ENCODE measurements around the gene TYMP. TPM values are rescaled to one million over a fixed set of nuclear protein-coding genes. Genes with fewer than 3 reads are reported as not detected.

The TYMP gene
- total RNA-seq, 3 donors from 2014 or later (not counting 1 experiment from before 2014, with no cell fraction given): 17.7 to 44.6 (median 32.4) TPM

GRCh38 chr22:50577697-50577986 is 47.8 kb upstream of the TYMP start:
- intact Hi-C loops (cut with micrococcal nuclease): no loop called here
- WGBS (ENCODE audit: insufficient coverage): 54% methylated on average over 23 of the region's 23 CpGs
- ATAC-seq: no peak
- Histone ChIP-seq H3K4me3 (ENCODE audit: low read length) (no peak overlapping the region), H3K36me3 (ENCODE audit: control insufficient read depth, insufficient read depth, low read length) (peaks cover 2% of the 10 kb centered on the region), H3K4me1 (ENCODE audit: control insufficient read depth, insufficient read depth, low read length) (peaks cover 32% of the 10 kb centered on the region), H3K27ac (ENCODE audit: low read length) (no peak overlapping the region), H3K27me3 (ENCODE audit: control insufficient read depth, insufficient read depth, low read length) (no peaks in the 10 kb centered on the region), H3K9me3 (ENCODE audit: control insufficient read depth, insufficient read depth, low read length) (no peaks in the 10 kb centered on the region)
- no peak overlapping the region for H3K27ac Mint-ChIP-seq
- H3K36me3 Mint-ChIP-seq: no peaks in the 10 kb centered on the region
- H3K4me3 Mint-ChIP-seq: no peak overlapping the region
- peaks cover 0 to 22% of the 10 kb centered on the region in 2 donors for H3K4me1 Mint-ChIP-seq
- TF ChIP-seq, protein P1, sequence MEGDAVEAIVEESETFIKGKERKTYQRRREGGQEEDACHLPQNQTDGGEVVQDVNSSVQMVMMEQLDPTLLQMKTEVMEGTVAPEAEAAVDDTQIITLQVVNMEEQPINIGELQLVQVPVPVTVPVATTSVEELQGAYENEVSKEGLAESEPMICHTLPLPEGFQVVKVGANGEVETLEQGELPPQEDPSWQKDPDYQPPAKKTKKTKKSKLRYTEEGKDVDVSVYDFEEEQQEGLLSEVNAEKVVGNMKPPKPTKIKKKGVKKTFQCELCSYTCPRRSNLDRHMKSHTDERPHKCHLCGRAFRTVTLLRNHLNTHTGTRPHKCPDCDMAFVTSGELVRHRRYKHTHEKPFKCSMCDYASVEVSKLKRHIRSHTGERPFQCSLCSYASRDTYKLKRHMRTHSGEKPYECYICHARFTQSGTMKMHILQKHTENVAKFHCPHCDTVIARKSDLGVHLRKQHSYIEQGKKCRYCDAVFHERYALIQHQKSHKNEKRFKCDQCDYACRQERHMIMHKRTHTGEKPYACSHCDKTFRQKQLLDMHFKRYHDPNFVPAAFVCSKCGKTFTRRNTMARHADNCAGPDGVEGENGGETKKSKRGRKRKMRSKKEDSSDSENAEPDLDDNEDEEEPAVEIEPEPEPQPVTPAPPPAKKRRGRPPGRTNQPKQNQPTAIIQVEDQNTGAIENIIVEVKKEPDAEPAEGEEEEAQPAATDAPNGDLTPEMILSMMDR (IDR thresholded peaks at IDR 0.05): no peak
- H3K27me3 Mint-ChIP-seq (ENCODE audit: low read depth in 2 of 2): no peaks in the 10 kb centered on the region
- no peak for DNase-seq
- no peaks in the 10 kb centered on the region for H3K9me3 Mint-ChIP-seq

DNA sequence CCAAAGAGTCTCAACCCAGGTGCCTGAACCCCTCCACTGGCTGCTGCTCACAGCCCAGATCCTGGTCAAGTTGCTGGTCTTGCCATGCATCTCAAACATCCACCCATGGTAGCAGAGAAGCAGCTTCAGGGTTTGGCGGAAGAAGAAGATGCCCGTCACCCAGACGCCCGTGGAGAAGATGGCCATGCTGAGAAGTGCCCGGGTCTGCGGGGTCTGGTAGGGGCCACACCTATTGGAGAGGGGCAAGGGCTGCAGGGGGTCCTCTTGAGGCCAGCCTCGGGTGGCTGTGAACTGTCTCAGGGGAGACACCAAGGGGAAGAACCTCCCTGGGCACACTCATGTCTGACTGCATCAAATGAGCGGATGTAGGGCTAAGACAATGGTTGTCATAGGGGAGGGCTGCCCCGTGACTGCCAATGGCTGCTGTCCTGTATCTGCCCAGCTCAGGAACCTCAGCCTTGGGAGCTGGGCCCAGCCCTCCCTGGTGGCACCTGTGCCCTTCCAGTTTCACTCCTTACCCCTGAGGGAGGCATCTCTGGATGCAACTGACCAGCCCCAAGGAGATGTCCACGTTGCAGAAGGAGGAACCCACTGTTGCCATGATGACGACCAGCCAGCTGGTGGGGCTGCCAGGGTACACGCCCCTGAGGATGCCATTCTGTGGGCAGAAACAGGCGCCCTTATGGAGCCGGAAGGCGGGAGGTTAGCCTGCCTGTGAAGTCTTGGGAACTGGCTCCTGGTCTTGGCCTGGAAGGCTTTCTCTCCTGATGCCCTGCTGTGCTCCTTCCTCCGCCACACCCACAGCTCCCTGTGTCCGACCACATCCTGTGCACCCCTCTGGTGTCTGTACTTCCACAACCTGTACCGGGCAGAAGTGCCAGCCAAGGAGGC is 47.2 kb upstream of the TYMP start:
- Mint-ChIP-seq H3K27me3 (ENCODE audit: low read depth in 2 of 2) (no peaks in the 10 kb centered on the region), H3K27ac (no peak overlapping the region), H3K4me1 (peaks cover 0 to 19% of the 10 kb centered on the region in 2 donors), H3K9me3 (no peaks in the 10 kb centered on the region), H3K4me3 (no peak overlapping the region), H3K36me3 (no peaks in the 10 kb centered on the region)
- ATAC-seq (no peak), DNase-seq (no peak)
- intact Hi-C loops (cut with micrococcal nuclease): no loop called here
- H3K4me3 ChIP-seq (ENCODE audit: low read length): no peak overlapping the region
- WGBS (ENCODE audit: insufficient coverage): 81% methylated on average over 18 of the region's 18 CpGs
- H3K4me1 ChIP-seq (ENCODE audit: control insufficient read depth, insufficient read depth, low read length): peaks cover 32% of the 10 kb centered on the region
- no peak overlapping the region for H3K27ac ChIP-seq (ENCODE audit: low read length)
- TF ChIP-seq, protein P1 (IDR thresholded peaks at IDR 0.05): no peak
- no peaks in the 10 kb centered on the region for H3K27me3 ChIP-seq (ENCODE audit: control insufficient read depth, insufficient read depth, low read length)
- H3K36me3 ChIP-seq (ENCODE audit: control insufficient read depth, insufficient read depth, low read length): peaks cover 2% of the 10 kb centered on the region
- no peaks in the 10 kb centered on the region for H3K9me3 ChIP-seq (ENCODE audit: control insufficient read depth, insufficient read depth, low read length)

- WGBS (ENCODE audit: insufficient coverage): 95% methylated on average over 4 of the region's 5 CpGs
- Histone ChIP-seq H3K4me3 (ENCODE audit: low read length) (no peak overlapping the region), H3K4me1 (ENCODE audit: control insufficient read depth, insufficient read depth, low read length) (peaks cover 22% of the 10 kb centered on the region), H3K27me3 (ENCODE audit: control insufficient read depth, insufficient read depth, low read length) (no peaks in the 10 kb centered on the region), H3K36me3 (ENCODE audit: control insufficient read depth, insufficient read depth, low read length) (peaks cover 6% of the 10 kb centered on the region), H3K27ac (ENCODE audit: low read length) (no peak overlapping the region), H3K9me3 (ENCODE audit: control insufficient read depth, insufficient read depth, low read length) (no peaks in the 10 kb centered on the region)
- no peaks in the 10 kb centered on the region for H3K36me3 Mint-ChIP-seq
- no peak overlapping the region for H3K4me3 Mint-ChIP-seq
- no peak for DNase-seq
- H3K27me3 Mint-ChIP-seq (ENCODE audit: low read depth in 2 of 2): no peaks in the 10 kb centered on the region
- intact Hi-C loops (cut with micrococcal nuclease): no loop called here
- TF ChIP-seq, protein P1 (IDR thresholded peaks at IDR 0.05): no peak
- peaks cover 0 to 13% of the 10 kb centered on the region in 2 donors for H3K4me1 Mint-ChIP-seq
- ATAC-seq: no peak
- no peaks in the 10 kb centered on the region for H3K9me3 Mint-ChIP-seq
- H3K27ac Mint-ChIP-seq: no peak overlapping the region
Observed at GRCh38 chr22:50576070-50576469, 46.3 kb upstream of the TYMP start.

Data from natural killer cell (primary cell).